COR-L47 (cell line): ENCODE measurements around the gene IKBKG.
"Not testable (repeated sequence)": the region's sequence is repeated elsewhere in the genome, so short reads cannot be mapped to it uniquely, and the experiment has no call there.

Source experiments
- DNase-seq: peaks from one replicate; lab custom pipeline; 2025; lab: John Stamatoyannopoulos, UW

Gene IKBKG

GRCh38 chrX:154547245-154548027, at the start of gene IKBKG:
Gene IKBKG (plus strand): TSS chrX:154547620. CDS start chrX:154552003, 4,383 bp downstream.
- peak; percentile 74 for DNase-seq

GRCh38 chrX:154501423-154501822, 46.0 kb upstream of the IKBKG start:
- DNase-seq, result not testable (repeated sequence)

- DNase-seq, result no peak
These were observed 45.3 kb upstream of the IKBKG start for GRCh38 chrX:154502098-154502497.

- no peak for DNase-seq
These were observed 44.4 kb upstream of the IKBKG start for GRCh38 chrX:154502989-154503388.

- no peak for DNase-seq
These were observed 41.7 kb upstream of the IKBKG start for GRCh38 chrX:154505734-154506133.

- DNase-seq, result no peak
These were observed 40.7 kb upstream of the IKBKG start for GRCh38 chrX:154506483-154507332.

GRCh38 chrX:154507673-154508383, 39.6 kb upstream of the IKBKG start:
- DNase-seq, result no peak

- no peak for DNase-seq
These were observed 39.1 kb upstream of the IKBKG start for GRCh38 chrX:154508384-154508745.

- no peak for DNase-seq
These were observed 38.0 kb upstream of the IKBKG start for GRCh38 chrX:154509455-154509854.

- no peak for DNase-seq
These were observed 35.7 kb upstream of the IKBKG start for GRCh38 chrX:154511761-154512160.

GRCh38 chrX:154512879-154513553, 34.4 kb upstream of the IKBKG start:
- no peak for DNase-seq

- DNase-seq, result no peak
These were observed 33.7 kb upstream of the IKBKG start for GRCh38 chrX:154513716-154514115.

GRCh38 chrX:154515090-154515965, 32.1 kb upstream of the IKBKG start:
- DNase-seq, result no peak

GRCh38 chrX:154515966-154516655, 31.3 kb upstream of the IKBKG start, which contains the start of gene FAM3A:
Gene FAM3A (minus strand): TSS chrX:154516232. CDS start chrX:154515772, 460 bp downstream.
- DNase-seq, result peak; percentile 71

GRCh38 chrX:154516656-154517100, 30.7 kb upstream of the IKBKG start:
- DNase-seq, result no peak

GRCh38 chrX:154517101-154517781, 30.2 kb upstream of the IKBKG start:
- no peak for DNase-seq

- no peak for DNase-seq
These were observed 28.0 kb upstream of the IKBKG start for GRCh38 chrX:154519389-154519788.

GRCh38 chrX:154525606-154526490, 21.6 kb upstream of the IKBKG start:
- DNase-seq, result no peak
